HepG2 (cell line): ENCODE results near the gene MAP2K2. TPM values are rescaled to one million over a fixed set of nuclear protein-coding genes. Genes with fewer than 3 reads are reported as not detected.
A peak's percentile ranks its signal among the peaks of the same experiment; 100 is the strongest.

ENCODE experiments used
- ATF4 ChIP-seq, 2 experiments: fragments of 450-650 bp in 1 of 2; sonication (generic) in 1 of 2; formaldehyde crosslinking; IDR thresholded peaks; 2 replicates each; pipeline versions ENCODE4 v1.5.0 to v1.8.0; 2020 to 2022; ENCODE audit warnings: mild to moderate bottlenecking in 1 of 2, missing genetic modification reagents in 1 of 2
- EP300 ChIP-seq, 3 experiments: sonication (generic) in 1 of 3; formaldehyde crosslinking in 1 of 3; IDR thresholded peaks; 2 replicates each; pipeline versions ENCODE4 v1.5.1 to v1.6.1; 2011 to 2020; ENCODE audit warnings: low read depth in 2 of 3, low read length in 2 of 3, borderline replicate concordance in 1 of 3, improper control_type of control experiment in 1 of 3, mild to moderate bottlenecking in 1 of 3, missing genetic modification reagents in 1 of 3, moderate library complexity in 1 of 3
- HNRNPH1 ChIP-seq: fragments of 200-400 bp; formaldehyde crosslinking; optimal IDR thresholded peaks from 2 replicates; pipeline ENCODE3; 2017; ENCODE audit warnings: mild to moderate bottlenecking, low read depth, low read length
- HOXA5 ChIP-seq: sonication (generic); formaldehyde crosslinking; IDR thresholded peaks from 2 replicates; pipeline ENCODE4 v1.4.0; 2020; ENCODE audit warnings: missing genetic modification reagents
- KAT8 ChIP-seq: IDR thresholded peaks from 2 replicates; pipeline ENCODE4 v1.6.1; 2016; ENCODE audit warnings: missing genetic modification reagents, missing compliant biosample characterization
- NFE2 ChIP-seq: sonication (generic); formaldehyde crosslinking; IDR thresholded peaks from 2 replicates; pipeline ENCODE4 v1.4.0; 2020; ENCODE audit warnings: missing genetic modification reagents
- SMC3 ChIP-seq: IDR thresholded peaks from 2 replicates; pipeline ENCODE4 v1.6.1; 2011; ENCODE audit warnings: low read length, improper control_type of control experiment
- ZBTB43 ChIP-seq: sonication (generic); formaldehyde crosslinking; conservative IDR thresholded peaks from 2 replicates; pipeline ENCODE4 v1.4.0; 2020; ENCODE audit warnings: missing genetic modification reagents
- ZNF143 ChIP-seq: sonication (generic); formaldehyde crosslinking; IDR thresholded peaks from 2 replicates; pipeline ENCODE4 v1.4.0; 2020; ENCODE audit warnings: missing genetic modification reagents
- ZNF337 ChIP-seq: sonication (generic); formaldehyde crosslinking; IDR thresholded peaks from 2 replicates; pipeline ENCODE4 v1.5.1; 2020; ENCODE audit warnings: missing genetic modification reagents, low read depth, mild to moderate bottlenecking, borderline replicate concordance
- ZNF652 ChIP-seq: IDR thresholded peaks from 2 replicates; pipeline ENCODE4 v1.6.1; 2016; ENCODE audit warnings: low read depth, borderline replicate concordance
- ZNF768 ChIP-seq: sonication (generic); formaldehyde crosslinking; IDR thresholded peaks from 2 replicates; pipeline ENCODE4 v1.4.0; 2020; ENCODE audit warnings: missing genetic modification reagents
- polyA plus RNA-seq, 8 experiments: library from polyadenylated mRNA; depleted of rRNA in 3 of 8; stranded (reverse) in 7 of 8; unstranded in 1 of 8; fragments of >200 nt; fragmentation: Illumina TruSeq in 4 of 8; extraction: Trizol in 4 of 8; gene quantifications; 2 replicates each; pipeline versions ENCODE4 v1.2.1 to v1.2.3, GENCODE V29; 2011 to 2016; ENCODE audit warnings: low read depth in 4 of 8, missing spikeins in 1 of 8, mixed read lengths in 1 of 8; ENCODE audit not compliant: insufficient read depth in 1 of 8
- total RNA-seq, 5 experiments: library from RNA; depleted of rRNA; stranded (reverse); fragments of >200 nt; fragmentation: Illumina TruSeq; extraction: Trizol; gene quantifications; 2 replicates each; pipeline ENCODE4 v1.2.3, GENCODE V29; 2016; ENCODE audit warnings: low read depth in 1 of 5
- TF ChIP-seq, protein P1 (sequence below), 2 experiments: IDR thresholded peaks; 2 replicates each; pipeline ENCODE4 v1.6.1; 2011 to 2012; ENCODE audit warnings: low read length in 2 of 2, borderline replicate concordance in 1 of 2, low read depth in 1 of 2, mild to moderate bottlenecking in 1 of 2, moderate library complexity in 1 of 2
- TF ChIP-seq, protein P2 (sequence below): sonication (generic); formaldehyde crosslinking; IDR thresholded peaks from 2 replicates; pipeline ENCODE4 v1.4.0; 2020; ENCODE audit warnings: missing genetic modification reagents

Gene MAP2K2
- total and polyA plus RNA-seq, 2 of the 13 experiments (the other 11 are each of a cell fraction or from before 2014, with no cell fraction given), result 70.3 to 80.9 TPM

GRCh38 chr19:4123615-4124568 lies at the start of gene MAP2K2 (continued):
- TF ChIP-seq, protein P1, sequence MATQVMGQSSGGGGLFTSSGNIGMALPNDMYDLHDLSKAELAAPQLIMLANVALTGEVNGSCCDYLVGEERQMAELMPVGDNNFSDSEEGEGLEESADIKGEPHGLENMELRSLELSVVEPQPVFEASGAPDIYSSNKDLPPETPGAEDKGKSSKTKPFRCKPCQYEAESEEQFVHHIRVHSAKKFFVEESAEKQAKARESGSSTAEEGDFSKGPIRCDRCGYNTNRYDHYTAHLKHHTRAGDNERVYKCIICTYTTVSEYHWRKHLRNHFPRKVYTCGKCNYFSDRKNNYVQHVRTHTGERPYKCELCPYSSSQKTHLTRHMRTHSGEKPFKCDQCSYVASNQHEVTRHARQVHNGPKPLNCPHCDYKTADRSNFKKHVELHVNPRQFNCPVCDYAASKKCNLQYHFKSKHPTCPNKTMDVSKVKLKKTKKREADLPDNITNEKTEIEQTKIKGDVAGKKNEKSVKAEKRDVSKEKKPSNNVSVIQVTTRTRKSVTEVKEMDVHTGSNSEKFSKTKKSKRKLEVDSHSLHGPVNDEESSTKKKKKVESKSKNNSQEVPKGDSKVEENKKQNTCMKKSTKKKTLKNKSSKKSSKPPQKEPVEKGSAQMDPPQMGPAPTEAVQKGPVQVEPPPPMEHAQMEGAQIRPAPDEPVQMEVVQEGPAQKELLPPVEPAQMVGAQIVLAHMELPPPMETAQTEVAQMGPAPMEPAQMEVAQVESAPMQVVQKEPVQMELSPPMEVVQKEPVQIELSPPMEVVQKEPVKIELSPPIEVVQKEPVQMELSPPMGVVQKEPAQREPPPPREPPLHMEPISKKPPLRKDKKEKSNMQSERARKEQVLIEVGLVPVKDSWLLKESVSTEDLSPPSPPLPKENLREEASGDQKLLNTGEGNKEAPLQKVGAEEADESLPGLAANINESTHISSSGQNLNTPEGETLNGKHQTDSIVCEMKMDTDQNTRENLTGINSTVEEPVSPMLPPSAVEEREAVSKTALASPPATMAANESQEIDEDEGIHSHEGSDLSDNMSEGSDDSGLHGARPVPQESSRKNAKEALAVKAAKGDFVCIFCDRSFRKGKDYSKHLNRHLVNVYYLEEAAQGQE (IDR thresholded peaks at IDR 0.05; ENCODE audit: borderline replicate concordance in 1 of 2, low read depth in 1 of 2, low read length in 2 of 2), result peak in 1 of 2 experiments; percentile 6; a peak in 1 of 4 replicates
- TF ChIP-seq SMC3 (no peak), ZNF768 (peak; percentile 72; the same call in 1 of the 2 replicates), KAT8 (CRISPR knock-in tag) (peak; percentile 88), ZBTB43 (CRISPR knock-in tag) (peak; percentile 87), EP300 (IDR thresholded peaks at IDR 0.05; ENCODE audit: low read depth in 2 of 2, low read length in 2 of 2) (no peak; a peak in 1 of 4 replicates), EP300 (CRISPR knock-in tag; IDR thresholded peaks at IDR 0.05; ENCODE audit: borderline replicate concordance) (no peak), ATF4 (CRISPR knock-in tag; IDR thresholded peaks at IDR 0.05) (no peak), HOXA5 (CRISPR knock-in tag) (peak; percentile 75), ZNF143 (CRISPR knock-in tag) (peak; percentile 65), HNRNPH1 (peak; percentile 43), ZNF337 (CRISPR knock-in tag) (no peak), ZNF652 (CRISPR knock-in tag) (peak; percentile 39; the same call in 1 of the 2 replicates), NFE2 (CRISPR knock-in tag) (no peak)
- TF ChIP-seq, protein P2, sequence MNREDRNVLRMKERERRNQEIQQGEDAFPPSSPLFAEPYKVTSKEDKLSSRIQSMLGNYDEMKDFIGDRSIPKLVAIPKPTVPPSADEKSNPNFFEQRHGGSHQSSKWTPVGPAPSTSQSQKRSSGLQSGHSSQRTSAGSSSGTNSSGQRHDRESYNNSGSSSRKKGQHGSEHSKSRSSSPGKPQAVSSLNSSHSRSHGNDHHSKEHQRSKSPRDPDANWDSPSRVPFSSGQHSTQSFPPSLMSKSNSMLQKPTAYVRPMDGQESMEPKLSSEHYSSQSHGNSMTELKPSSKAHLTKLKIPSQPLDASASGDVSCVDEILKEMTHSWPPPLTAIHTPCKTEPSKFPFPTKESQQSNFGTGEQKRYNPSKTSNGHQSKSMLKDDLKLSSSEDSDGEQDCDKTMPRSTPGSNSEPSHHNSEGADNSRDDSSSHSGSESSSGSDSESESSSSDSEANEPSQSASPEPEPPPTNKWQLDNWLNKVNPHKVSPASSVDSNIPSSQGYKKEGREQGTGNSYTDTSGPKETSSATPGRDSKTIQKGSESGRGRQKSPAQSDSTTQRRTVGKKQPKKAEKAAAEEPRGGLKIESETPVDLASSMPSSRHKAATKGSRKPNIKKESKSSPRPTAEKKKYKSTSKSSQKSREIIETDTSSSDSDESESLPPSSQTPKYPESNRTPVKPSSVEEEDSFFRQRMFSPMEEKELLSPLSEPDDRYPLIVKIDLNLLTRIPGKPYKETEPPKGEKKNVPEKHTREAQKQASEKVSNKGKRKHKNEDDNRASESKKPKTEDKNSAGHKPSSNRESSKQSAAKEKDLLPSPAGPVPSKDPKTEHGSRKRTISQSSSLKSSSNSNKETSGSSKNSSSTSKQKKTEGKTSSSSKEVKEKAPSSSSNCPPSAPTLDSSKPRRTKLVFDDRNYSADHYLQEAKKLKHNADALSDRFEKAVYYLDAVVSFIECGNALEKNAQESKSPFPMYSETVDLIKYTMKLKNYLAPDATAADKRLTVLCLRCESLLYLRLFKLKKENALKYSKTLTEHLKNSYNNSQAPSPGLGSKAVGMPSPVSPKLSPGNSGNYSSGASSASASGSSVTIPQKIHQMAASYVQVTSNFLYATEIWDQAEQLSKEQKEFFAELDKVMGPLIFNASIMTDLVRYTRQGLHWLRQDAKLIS (CRISPR knock-in tag), result no peak
